ENCODE data around the gene NIN. TPM values are rescaled to one million over a fixed set of nuclear protein-coding genes. Genes with fewer than 3 reads are reported as not detected.

The NIN gene
- total and polyA plus RNA-seq, 4 donors = 1.7 to 11.1 (median 4.0) TPM

- no peak for TF ChIP-seq CTCF (IDR thresholded peaks at IDR 0.05; ENCODE audit: low read depth, low read length, missing input control)
Measured at GRCh38 chr14:50750323-50750722, 80.6 kb downstream of the NIN start (continued).

DNA sequence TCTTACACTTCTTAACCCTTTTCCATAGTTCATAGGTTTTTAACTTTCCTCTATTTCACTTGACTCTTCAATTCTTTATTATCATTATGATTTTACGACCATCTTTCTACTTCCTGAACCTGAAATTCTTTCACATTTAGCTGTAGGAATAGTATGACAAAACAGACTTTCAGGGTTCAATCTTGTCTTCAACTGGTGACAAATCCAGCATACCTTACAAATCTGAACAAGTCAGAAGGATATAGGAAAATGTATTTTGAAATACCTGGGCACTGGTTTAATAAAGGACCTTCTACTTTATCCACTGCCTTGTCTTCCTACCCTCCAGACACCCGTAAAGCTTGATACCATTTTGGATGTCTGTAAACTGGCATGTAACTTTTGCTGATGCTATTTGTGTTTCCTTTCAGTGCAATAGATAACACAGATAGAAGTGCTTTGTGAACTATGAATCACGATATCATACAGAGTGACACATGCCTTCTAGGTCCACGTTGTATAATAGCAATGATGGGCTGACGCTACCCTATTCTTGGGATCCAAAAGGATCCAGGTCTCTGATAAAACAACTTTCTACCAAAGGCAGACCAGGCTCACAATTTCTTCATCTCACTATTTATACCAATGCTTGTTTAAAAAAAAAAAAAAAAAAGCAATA is 85.4 kb downstream of the NIN start:
- 95% methylated on average over 5 of the region's 5 CpGs for WGBS
- Histone ChIP-seq H3K9me3 (ENCODE audit: control insufficient read depth in 4 of 4, low read length in 3 of 4) (no peaks in the 10 kb centered on the region), H3K4me3 (ENCODE audit: low read depth in 1 of 3, low read length in 3 of 3) (no peak overlapping the region), H3K27me3 (ENCODE audit: control insufficient read depth in 4 of 4, insufficient read depth in 4 of 4, low read length in 3 of 4) (no peaks in the 10 kb centered on the region), H3K27ac (ENCODE audit: low read depth in 1 of 2, low read length in 2 of 2) (no peak overlapping the region), H3K4me1 (ENCODE audit: control insufficient read depth in 4 of 4, insufficient read depth in 4 of 4, low read length in 3 of 4) (no peaks in the 10 kb centered on the region), H3K36me3 (ENCODE audit: control insufficient read depth in 4 of 4, insufficient read depth in 3 of 4, low read depth in 1 of 4, low read length in 3 of 4) (peaks cover 0 to 12% (median 3%) of the 10 kb centered on the region in 4 donors), H3K9ac (ENCODE audit: low read depth in 1 of 2, low read length in 2 of 2) (no peak overlapping the region)
- no peak for TF ChIP-seq NR2F2 (IDR thresholded peaks at IDR 0.05)
- no peak for TF ChIP-seq EGR1 (IDR thresholded peaks at IDR 0.05; ENCODE audit: low read depth in 2 of 2)
- DNase-seq (ENCODE audit: low spot score) = no peak

- 82% methylated on average over 3 of the region's 3 CpGs for WGBS
- no peaks in the 10 kb centered on the region for H3K9me3 ChIP-seq (ENCODE audit: control insufficient read depth in 4 of 4, low read length in 3 of 4)
- H3K9ac ChIP-seq (ENCODE audit: low read depth in 1 of 2, low read length in 2 of 2) = no peak overlapping the region
- DNase-seq (ENCODE audit: low spot score) = no peak
- H3K27ac ChIP-seq (ENCODE audit: low read depth in 1 of 2, low read length in 2 of 2) = no peak overlapping the region
- peaks cover 0 to 12% (median 3%) of the 10 kb centered on the region in 4 donors for H3K36me3 ChIP-seq (ENCODE audit: control insufficient read depth in 4 of 4, insufficient read depth in 3 of 4, low read depth in 1 of 4, low read length in 3 of 4)
- no peaks in the 10 kb centered on the region for H3K4me1 ChIP-seq (ENCODE audit: control insufficient read depth in 4 of 4, insufficient read depth in 4 of 4, low read length in 3 of 4)
- H3K27me3 ChIP-seq (ENCODE audit: control insufficient read depth in 4 of 4, insufficient read depth in 4 of 4, low read length in 3 of 4) = no peaks in the 10 kb centered on the region
- H3K4me3 ChIP-seq (ENCODE audit: low read depth in 1 of 3, low read length in 3 of 3) = no peak overlapping the region
- TF ChIP-seq GABPA (IDR thresholded peaks at IDR 0.05 in 1 of 2, conservative IDR thresholded peaks at IDR 0.05 in 1 of 2) = no peak
- TF ChIP-seq, protein P1, sequence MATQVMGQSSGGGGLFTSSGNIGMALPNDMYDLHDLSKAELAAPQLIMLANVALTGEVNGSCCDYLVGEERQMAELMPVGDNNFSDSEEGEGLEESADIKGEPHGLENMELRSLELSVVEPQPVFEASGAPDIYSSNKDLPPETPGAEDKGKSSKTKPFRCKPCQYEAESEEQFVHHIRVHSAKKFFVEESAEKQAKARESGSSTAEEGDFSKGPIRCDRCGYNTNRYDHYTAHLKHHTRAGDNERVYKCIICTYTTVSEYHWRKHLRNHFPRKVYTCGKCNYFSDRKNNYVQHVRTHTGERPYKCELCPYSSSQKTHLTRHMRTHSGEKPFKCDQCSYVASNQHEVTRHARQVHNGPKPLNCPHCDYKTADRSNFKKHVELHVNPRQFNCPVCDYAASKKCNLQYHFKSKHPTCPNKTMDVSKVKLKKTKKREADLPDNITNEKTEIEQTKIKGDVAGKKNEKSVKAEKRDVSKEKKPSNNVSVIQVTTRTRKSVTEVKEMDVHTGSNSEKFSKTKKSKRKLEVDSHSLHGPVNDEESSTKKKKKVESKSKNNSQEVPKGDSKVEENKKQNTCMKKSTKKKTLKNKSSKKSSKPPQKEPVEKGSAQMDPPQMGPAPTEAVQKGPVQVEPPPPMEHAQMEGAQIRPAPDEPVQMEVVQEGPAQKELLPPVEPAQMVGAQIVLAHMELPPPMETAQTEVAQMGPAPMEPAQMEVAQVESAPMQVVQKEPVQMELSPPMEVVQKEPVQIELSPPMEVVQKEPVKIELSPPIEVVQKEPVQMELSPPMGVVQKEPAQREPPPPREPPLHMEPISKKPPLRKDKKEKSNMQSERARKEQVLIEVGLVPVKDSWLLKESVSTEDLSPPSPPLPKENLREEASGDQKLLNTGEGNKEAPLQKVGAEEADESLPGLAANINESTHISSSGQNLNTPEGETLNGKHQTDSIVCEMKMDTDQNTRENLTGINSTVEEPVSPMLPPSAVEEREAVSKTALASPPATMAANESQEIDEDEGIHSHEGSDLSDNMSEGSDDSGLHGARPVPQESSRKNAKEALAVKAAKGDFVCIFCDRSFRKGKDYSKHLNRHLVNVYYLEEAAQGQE (IDR thresholded peaks at IDR 0.05) = no peak
Measured at GRCh38 chr14:50744231-50744630, 86.7 kb downstream of the NIN start.

DNA sequence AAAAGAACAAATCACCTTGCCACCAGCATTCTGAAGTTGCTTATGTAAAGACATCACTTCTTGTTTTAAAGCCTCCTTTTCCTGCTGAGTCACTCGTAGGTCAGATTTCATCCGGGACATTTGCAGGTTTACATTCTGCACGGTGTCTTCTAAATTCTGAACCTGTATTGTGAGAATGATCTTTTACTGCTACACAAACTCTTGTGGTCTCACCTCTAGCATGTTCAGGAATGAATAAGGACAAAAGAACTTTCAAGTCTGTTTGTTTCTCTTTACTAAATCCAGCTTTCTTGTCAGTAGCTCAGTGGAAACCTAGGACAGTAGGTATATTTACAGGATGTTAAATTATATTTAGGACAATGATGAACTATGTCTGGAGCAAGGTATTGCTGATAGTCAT is 89.4 kb downstream of the NIN start:
- Histone ChIP-seq H3K9me3 (ENCODE audit: control insufficient read depth in 4 of 4, low read length in 3 of 4) (no peaks in the 10 kb centered on the region), H3K36me3 (ENCODE audit: control insufficient read depth in 4 of 4, insufficient read depth in 3 of 4, low read depth in 1 of 4, low read length in 3 of 4) (peaks cover 0 to 14% (median 13%) of the 10 kb centered on the region in 4 donors), H3K27me3 (ENCODE audit: control insufficient read depth in 4 of 4, insufficient read depth in 4 of 4, low read length in 3 of 4) (no peaks in the 10 kb centered on the region), H3K9ac (ENCODE audit: low read depth in 1 of 2, low read length in 2 of 2) (no peak overlapping the region), H3K27ac (ENCODE audit: low read depth in 1 of 2, low read length in 2 of 2) (no peak overlapping the region), H3K4me1 (ENCODE audit: control insufficient read depth in 4 of 4, insufficient read depth in 4 of 4, low read length in 3 of 4) (no peaks in the 10 kb centered on the region), H3K4me3 (ENCODE audit: low read depth in 1 of 3, low read length in 3 of 3) (no peak overlapping the region)
- no peak for DNase-seq (ENCODE audit: low spot score)
- 70% methylated on average over 3 of the region's 3 CpGs for WGBS
- TF ChIP-seq, protein P2, sequence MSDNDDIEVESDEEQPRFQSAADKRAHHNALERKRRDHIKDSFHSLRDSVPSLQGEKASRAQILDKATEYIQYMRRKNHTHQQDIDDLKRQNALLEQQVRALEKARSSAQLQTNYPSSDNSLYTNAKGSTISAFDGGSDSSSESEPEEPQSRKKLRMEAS (IDR thresholded peaks at IDR 0.05) = no peak
- TF ChIP-seq, protein P1 (IDR thresholded peaks at IDR 0.05) = no peak
- TF ChIP-seq RAD21 (IDR thresholded peaks at IDR 0.05) (no peak), FOXA1 (IDR thresholded peaks at IDR 0.05) (no peak), FOXA2 (IDR thresholded peaks at IDR 0.05) (no peak), TAF1 (conservative IDR thresholded peaks at IDR 0.05) (no peak), YY1 (IDR thresholded peaks at IDR 0.05) (no peak), HNF4G (IDR thresholded peaks at IDR 0.05) (no peak), GABPA (IDR thresholded peaks at IDR 0.05 in 1 of 2, conservative IDR thresholded peaks at IDR 0.05 in 1 of 2) (no peak), HNF4A (conservative IDR thresholded peaks at IDR 0.05) (no peak)
- TF ChIP-seq, protein P3, sequence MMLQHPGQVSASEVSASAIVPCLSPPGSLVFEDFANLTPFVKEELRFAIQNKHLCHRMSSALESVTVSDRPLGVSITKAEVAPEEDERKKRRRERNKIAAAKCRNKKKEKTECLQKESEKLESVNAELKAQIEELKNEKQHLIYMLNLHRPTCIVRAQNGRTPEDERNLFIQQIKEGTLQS (IDR thresholded peaks at IDR 0.05) = no peak

All from liver (tissue), 9 donors.